Nucleus accumbens (tissue), 56 donors: ENCODE results near the gene TMC4.

Source experiments
- DNase-seq, 56 donors: peaks; one replicate each; lab custom pipeline; 2025; lab: John Stamatoyannopoulos, UW

The TMC4 gene

GRCh38 chr19:54159352-54160181 lies 13.4 kb downstream of the TMC4 start, which contains the start of gene LENG1:
Gene LENG1 (minus strand): TSS chr19:54159721. CDS start chr19:54159695, 26 bp downstream.
- peak; percentile 93 to 100 (median 99) for DNase-seq

GRCh38 chr19:54158812-54159351 lies 14.1 kb downstream of the TMC4 start:
- peak in 2 of 56 donors; percentile 27 to 33 for DNase-seq

- no peak for DNase-seq
Observed at GRCh38 chr19:54156953-54157352, 16.0 kb downstream of the TMC4 start.

GRCh38 chr19:54156490-54156889 lies 16.5 kb downstream of the TMC4 start:
- DNase-seq: no peak

- no peak for DNase-seq
Observed at GRCh38 chr19:54155694-54156093, 17.3 kb downstream of the TMC4 start.

GRCh38 chr19:54154603-54155345 lies 18.2 kb downstream of the TMC4 start:
- DNase-seq: no peak

GRCh38 chr19:54153731-54154326 lies 19.1 kb downstream of the TMC4 start:
- DNase-seq: no peak

- no peak for DNase-seq
Observed at GRCh38 chr19:54152878-54153524, 20.0 kb downstream of the TMC4 start.

GRCh38 chr19:54152267-54152666 lies 20.7 kb downstream of the TMC4 start:
- DNase-seq: no peak

GRCh38 chr19:54151362-54152035 lies 21.5 kb downstream of the TMC4 start:
- peak in 10 of 56 donors; percentile 7 to 44 (median 20) for DNase-seq

GRCh38 chr19:54149021-54149812 lies 23.7 kb downstream of the TMC4 start:
- DNase-seq: no peak

GRCh38 chr19:54148158-54148557 lies 24.8 kb downstream of the TMC4 start:
- no peak for DNase-seq

- no peak for DNase-seq
Observed at GRCh38 chr19:54147676-54148075, 25.3 kb downstream of the TMC4 start.

- DNase-seq: no peak
Observed at GRCh38 chr19:54145541-54146158, 27.3 kb downstream of the TMC4 start.

- no peak for DNase-seq
Observed at GRCh38 chr19:54142166-54142780, 30.7 kb downstream of the TMC4 start.

GRCh38 chr19:54141356-54141755 lies 31.6 kb downstream of the TMC4 start:
- DNase-seq: no peak

GRCh38 chr19:54138489-54139256 lies 34.3 kb downstream of the TMC4 start:
- no peak for DNase-seq
